GM12878 (cell line): Measurements from ENCODE around the gene RNF31. TPM values are rescaled to one million over a fixed set of nuclear protein-coding genes. Genes with fewer than 3 reads are reported as not detected.

Source experiments
- ATAC-seq: fragments of 200-7000 bp; cut with Tn5 transposase; 3 replicates; pipeline ENCODE4 v1.9.1; 2020; ENCODE audit warnings: mild to moderate bottlenecking, moderate library complexity
- BruUV-seq: library from RNA; stranded (reverse); fragments of 400-500 nt; replicated peaks from 2 replicates; lab custom pipeline; 2021; lab: Mats Ljungman, UMichigan
- CTCF ChIA-PET: fragments of 300-600 bp; sonication (Branson Sonifier 250); formaldehyde crosslinking; extraction: SDS; loops from one replicate; lab custom pipeline; 2021; ENCODE audit warnings: inconsistent platforms; lab: Yijun Ruan, JAX
- POLR2A ChIA-PET: fragments of 350-600 bp; formaldehyde crosslinking; extraction: SDS; loops from one replicate; lab custom pipeline; 2021; ENCODE audit warnings: inconsistent platforms; lab: Charles Lee
- RAD21 ChIA-PET: fragments of 300-600 bp; sonication (Branson Sonifier 250); formaldehyde crosslinking; loops from one replicate; lab custom pipeline; 2023; ENCODE audit warnings: antibody characterized with exemption; ENCODE audit not compliant: unreplicated experiment; lab: Charles Lee
- SMC1A ChIA-PET: fragments of 300-600 bp; sonication (Branson Sonifier 250); formaldehyde crosslinking; loops from one replicate; lab custom pipeline; 2023; ENCODE audit not compliant: unreplicated experiment, uncharacterized antibody; lab: Charles Lee
- DNase-seq: peaks from one replicate; pipeline ENCODE4 v3.0.0-alpha.2; 2011; ENCODE audit warnings: low read depth, low spot score
- FAIRE-seq: peaks from 3 replicates; lab custom pipeline; 2011; peaks lifted over from hg19 to GRCh38; lab: Jason Lieb, UNC
- H2AFZ ChIP-seq: 2 replicates; pipeline ENCODE4 v1.6.0; 2011; ENCODE audit warnings: low read depth, low read length, control low read depth; ENCODE audit not compliant: control insufficient read depth
- H3K27ac ChIP-seq: 2 replicates; pipeline ENCODE4 v1.5.1; 2011; ENCODE audit warnings: control low read depth; ENCODE audit not compliant: control insufficient read depth, insufficient read depth
- H3K27me3 ChIP-seq, 2 experiments: replicated peaks in 1 of 2; 2 replicates each; pipeline versions ENCODE4 v1.6.0 to v1.6.1; 2011; ENCODE audit warnings: low read length in 1 of 2; ENCODE audit not compliant: control insufficient read depth in 2 of 2, insufficient read depth in 2 of 2
- H3K36me3 ChIP-seq, 2 experiments: 2 replicates each; pipeline ENCODE4 v1.5.1; 2011; ENCODE audit warnings: low read length in 1 of 2; ENCODE audit not compliant: control insufficient read depth in 2 of 2, insufficient read depth in 2 of 2
- H3K4me1 ChIP-seq: 2 replicates; pipeline ENCODE4 v1.6.1; 2011; ENCODE audit warnings: mild to moderate bottlenecking, low read length, moderate library complexity, mixed read lengths; ENCODE audit not compliant: control insufficient read depth, insufficient read depth
- H3K4me2 ChIP-seq: 2 replicates; pipeline ENCODE4 v1.6.0; 2011; ENCODE audit warnings: control low read depth; ENCODE audit not compliant: control insufficient read depth, insufficient read depth
- H3K4me3 ChIP-seq: fragments of 200-600 bp; sonication (generic); 2 replicates; pipeline ENCODE4 v1.5.1; 2016
- H3K79me2 ChIP-seq: 2 replicates; pipeline ENCODE4 v1.6.0; 2011; ENCODE audit warnings: low read length; ENCODE audit not compliant: control insufficient read depth, insufficient read depth
- H3K9ac ChIP-seq: 2 replicates; pipeline ENCODE4 v1.8.0; 2011; ENCODE audit warnings: low read length, control low read depth, mixed read lengths; ENCODE audit not compliant: control insufficient read depth, insufficient read depth
- H3K9me3 ChIP-seq: replicated peaks from 3 replicates; pipeline ENCODE4 v1.5.1; 2011; ENCODE audit warnings: mild to moderate bottlenecking, low read length; ENCODE audit not compliant: control insufficient read depth, insufficient read depth
- H4K20me1 ChIP-seq: 2 replicates; pipeline ENCODE4 v1.6.0; 2011; ENCODE audit not compliant: control insufficient read depth, insufficient read depth
- NBN ChIP-seq: fragments of 450-650 bp; IDR thresholded peaks from 2 replicates; pipeline ENCODE4 v1.6.1; 2016
- RCOR1 ChIP-seq: conservative IDR thresholded peaks from 2 replicates; pipeline ENCODE4 v1.6.1; 2012; ENCODE audit warnings: low read depth, low read length, improper control_type of control experiment
- SMAD1 ChIP-seq: fragments of 450-650 bp; IDR thresholded peaks from 2 replicates; pipeline ENCODE4 v1.6.1; 2018; ENCODE audit warnings: mild to moderate bottlenecking, low read depth; ENCODE audit not compliant: partially characterized antibody
- WGBS: methylation state at CpG from one replicate; pipeline ENCODE4 v1.1.6; 2016; ENCODE audit warnings: low lambda C conversion rate; ENCODE audit not compliant: insufficient replicate concordance, insufficient coverage; ENCODE audit errors: missing lambda C conversion rate; 5-methylcytosine and 5-hydroxymethylcytosine counted together
- in situ Hi-C: fragments of 300-500 bp; cut with MboI; formaldehyde crosslinking; loops from 9 replicates; pipeline ENCODE4 v1.14.3; 2018; ENCODE audit warnings: mixed read lengths
- intact Hi-C: fragments of 100-400 bp; cut with micrococcal nuclease; formaldehyde crosslinking; loops from one replicate; pipeline ENCODE4 v1.14.2; 2022; ENCODE audit not compliant: unreplicated experiment
- polyA plus RNA-seq, 11 experiments: library from polyadenylated mRNA; depleted of rRNA in 4 of 11; unstranded in 6 of 11; stranded (reverse) in 5 of 11; fragments of >200 nt; fragmentation: Nextera tagmentation in 4 of 11; fragmentation: Illumina TruSeq in 1 of 11; extraction: Ambion mirVana in 4 of 11; extraction: Trizol in 1 of 11; gene quantifications; 1 replicate in 1 of 11; 2 replicates in 10 of 11; pipeline versions ENCODE4 v1.2.1 to v1.2.3, GENCODE V29; 2011 to 2016; ENCODE audit warnings: inconsistent platforms in 2 of 11, missing spikeins in 2 of 11, low read depth in 1 of 11
- total RNA-seq, 4 experiments: library from RNA; depleted of rRNA in 3 of 4; stranded (reverse); fragments of >200 nt in 3 of 4; fragmentation: Illumina TruSeq in 1 of 4; extraction: Trizol in 1 of 4; gene quantifications; 2 replicates each; pipeline versions ENCODE4 v1.2.1 to v1.2.3, GENCODE V29; 2013 to 2021
- TF ChIP-seq, protein P1 (sequence below): fragments of 450-650 bp; formaldehyde crosslinking; IDR thresholded peaks from 2 replicates; pipeline ENCODE4 v1.5.0; 2022; ENCODE audit warnings: mild to moderate bottlenecking, missing genetic modification characterization

RNF31 gene
- total and polyA plus RNA-seq, 10 of the 15 experiments (the other 5 are each of a cell fraction or from before 2014, with no cell fraction given) = 8.5 to 92.7 (median 52.0) TPM

DNA sequence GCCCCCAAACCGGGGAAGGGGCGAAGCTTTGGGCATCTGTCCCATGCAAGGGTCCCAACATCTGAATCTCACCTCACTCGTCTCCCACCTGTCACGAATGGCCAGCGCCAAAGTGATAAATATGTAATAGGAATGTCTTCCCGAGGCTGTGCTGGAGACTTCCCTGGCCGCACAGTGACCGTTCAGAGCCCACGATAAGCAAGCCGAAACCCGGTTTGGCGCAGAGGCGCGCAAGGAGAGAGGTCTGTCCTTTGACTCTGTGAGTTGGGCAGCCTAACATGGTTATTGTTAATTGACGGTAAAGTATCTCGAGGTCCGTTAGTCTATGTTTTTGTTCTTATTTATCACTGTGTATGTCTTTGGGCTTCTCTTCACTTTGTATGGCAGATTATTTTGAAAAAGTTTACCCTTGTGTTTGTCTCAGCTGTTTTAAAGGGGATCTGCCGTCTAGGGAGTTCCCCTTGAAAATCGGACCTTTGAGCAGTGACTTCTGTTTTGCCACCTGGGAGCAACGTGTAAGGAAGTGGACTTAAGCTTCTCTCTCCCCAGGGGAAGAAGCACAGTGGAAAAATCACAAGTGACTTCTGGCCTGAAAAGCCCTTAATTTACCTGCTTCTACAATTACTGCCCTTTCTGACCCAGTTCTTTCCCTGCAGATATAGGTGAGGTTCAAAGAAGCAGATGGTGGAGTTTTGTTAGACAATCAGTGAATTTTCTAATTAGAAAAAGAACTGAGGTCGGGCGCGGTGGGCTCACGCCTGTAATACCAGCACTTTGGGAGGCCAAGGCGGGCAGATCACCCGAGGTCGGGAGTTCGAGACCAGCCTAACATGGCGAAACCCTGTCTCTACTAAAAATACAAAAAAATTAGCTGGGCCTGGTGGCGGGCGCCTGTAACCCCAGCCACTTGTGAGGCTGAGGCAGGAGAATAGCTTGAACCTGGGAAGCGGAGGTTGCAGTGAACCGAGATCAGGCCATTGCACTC is 49.1 kb downstream of the RNF31 start (continued):
- TF ChIP-seq SMAD1 = no peak

- no peak for ATAC-seq
Observed at GRCh38 chr14:24197056-24197450, 49.8 kb downstream of the RNF31 start.

More at GRCh38 chr14:24197056-24197450, 49.8 kb downstream of the RNF31 start:
- H3K4me3 ChIP-seq = peak overlapping the region; percentile 68
- H3K79me2 ChIP-seq = peaks cover 48% of the 10 kb centered on the region
- peak overlapping the region; percentile 92 for H3K9ac ChIP-seq
- no peak for FAIRE-seq
- DNase-seq = no peak
- no peaks in the 10 kb centered on the region for H4K20me1 ChIP-seq
- SMC1A ChIA-PET = interaction anchor here (1.2 to 2.5 kb wide), 3 partner anchors 11 to 101 kb away, joined by 3 to 10 read pairs (median 8); partner anchors contain the start of gene TINF2
- peak overlapping the region; percentile 90 for H3K4me2 ChIP-seq
- H3K27me3 ChIP-seq = no peaks in the 10 kb centered on the region
- in situ Hi-C loops = no loop called here
- BruUV-seq = no TSS peak
- H3K4me1 ChIP-seq = peaks cover 15% of the 10 kb centered on the region
- TF ChIP-seq RCOR1 (no peak), NBN (0 out of 2 replicates have a peak, but pooled peaks have one; percentile 16)
- TF ChIP-seq, protein P1, sequence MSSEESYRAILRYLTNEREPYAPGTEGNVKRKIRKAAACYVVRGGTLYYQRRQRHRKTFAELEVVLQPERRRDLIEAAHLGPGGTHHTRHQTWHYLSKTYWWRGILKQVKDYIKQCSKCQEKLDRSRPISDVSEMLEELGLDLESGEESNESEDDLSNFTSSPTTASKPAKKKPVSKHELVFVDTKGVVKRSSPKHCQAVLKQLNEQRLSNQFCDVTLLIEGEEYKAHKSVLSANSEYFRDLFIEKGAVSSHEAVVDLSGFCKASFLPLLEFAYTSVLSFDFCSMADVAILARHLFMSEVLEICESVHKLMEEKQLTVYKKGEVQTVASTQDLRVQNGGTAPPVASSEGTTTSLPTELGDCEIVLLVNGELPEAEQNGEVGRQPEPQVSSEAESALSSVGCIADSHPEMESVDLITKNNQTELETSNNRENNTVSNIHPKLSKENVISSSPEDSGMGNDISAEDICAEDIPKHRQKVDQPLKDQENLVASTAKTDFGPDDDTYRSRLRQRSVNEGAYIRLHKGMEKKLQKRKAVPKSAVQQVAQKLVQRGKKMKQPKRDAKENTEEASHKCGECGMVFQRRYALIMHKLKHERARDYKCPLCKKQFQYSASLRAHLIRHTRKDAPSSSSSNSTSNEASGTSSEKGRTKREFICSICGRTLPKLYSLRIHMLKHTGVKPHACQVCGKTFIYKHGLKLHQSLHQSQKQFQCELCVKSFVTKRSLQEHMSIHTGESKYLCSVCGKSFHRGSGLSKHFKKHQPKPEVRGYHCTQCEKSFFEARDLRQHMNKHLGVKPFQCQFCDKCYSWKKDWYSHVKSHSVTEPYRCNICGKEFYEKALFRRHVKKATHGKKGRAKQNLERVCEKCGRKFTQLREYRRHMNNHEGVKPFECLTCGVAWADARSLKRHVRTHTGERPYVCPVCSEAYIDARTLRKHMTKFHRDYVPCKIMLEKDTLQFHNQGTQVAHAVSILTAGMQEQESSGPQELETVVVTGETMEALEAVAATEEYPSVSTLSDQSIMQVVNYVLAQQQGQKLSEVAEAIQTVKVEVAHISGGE = no peak
- TF ChIP-seq, all 136 proteins: peak for 1
- ChIA-PET CTCF (interaction anchor here (1.8 kb wide), 1 partner anchor 35 kb away, joined by 7 read pairs; the partner anchor contains the start of gene IRF9), POLR2A (interaction anchor here (0.8 to 3.9 kb wide), 9 partner anchors 13 to 82 kb away, joined by 3 to 50 read pairs (median 6); partner anchors contain the start of genes CHMP4A, GMPR2, IRF9 and NEDD8), RAD21 (interaction anchor here (1.4 to 2.4 kb wide), 2 partner anchors 36 to 111 kb away, joined by 3 to 9 read pairs; partner anchors contain the start of genes CIDEB and IRF9)
- H3K36me3 ChIP-seq = peaks cover 0 to 4% of the 10 kb centered on the region in 2 experiments; a peak in 2 of 4 replicates
- intact Hi-C loops = no loop called here
- peaks cover 2% of the 10 kb centered on the region; the same call in 2 of the 3 replicates for H3K9me3 ChIP-seq
- 5% methylated on average over 1 of the region's 2 CpGs for WGBS
- peak overlapping the region; percentile 96 for H3K27ac ChIP-seq
- H2AFZ ChIP-seq = no peak overlapping the region
